GM23338 (cell line): ENCODE measurements around the gene EDN2. TPM values are rescaled to one million over a fixed set of nuclear protein-coding genes. Genes with fewer than 3 reads are reported as not detected.

Source experiments
- POLR2AphosphoS5 ChIP-seq: IDR thresholded peaks from 2 replicates; pipeline ENCODE4 v1.6.1; 2016; ENCODE audit warnings: antibody characterized with exemption, low read depth
- ZNF114 ChIP-seq: fragments of 250-450 bp; sonication (Bioruptor Pico); IDR thresholded peaks from 2 replicates; pipeline ENCODE4 v1.5.0; 2020; ENCODE audit warnings: mild to moderate bottlenecking, moderate library complexity
- ZNF331 ChIP-seq: fragments of 250-450 bp; sonication (Bioruptor Pico); IDR thresholded peaks from 2 replicates; pipeline ENCODE4 v1.5.0; 2020; ENCODE audit warnings: low read depth, mild to moderate bottlenecking, moderate library complexity
- polyA plus RNA-seq: library from polyadenylated mRNA; unstranded; fragments of >200 nt; fragmentation: Nextera tagmentation; extraction: Ambion mirVana; gene quantifications from 2 replicates; pipeline ENCODE4 v1.2.1, GENCODE V29; 2016
- total RNA-seq: library from RNA; depleted of rRNA; stranded (reverse); fragments of >200 nt; shearing (Covaris generic); gene quantifications from 2 replicates; pipeline ENCODE4 v1.2.3, GENCODE V29; 2014
- TF ChIP-seq, protein P1 (sequence below): fragments of 250-450 bp; sonication (Bioruptor Pico); IDR thresholded peaks from 2 replicates; pipeline ENCODE4 v1.5.0; 2020; ENCODE audit warnings: mild to moderate bottlenecking, moderate library complexity
- TF ChIP-seq, protein P2 (sequence below), 2 experiments: fragments of 200-600 bp in 1 of 2; sonication (generic) in 1 of 2; conservative IDR thresholded peaks; 2 replicates each; pipeline versions ENCODE4 v1.5.1 to v1.6.1; 2016 to 2017; ENCODE audit warnings: antibody characterized with exemption in 2 of 2, low read depth in 2 of 2, mild to moderate bottlenecking in 2 of 2, moderate library complexity in 1 of 2
- TF ChIP-seq, protein P3 (sequence below): IDR thresholded peaks from 2 replicates; pipeline ENCODE4 v1.6.1; 2016; ENCODE audit warnings: antibody characterized with exemption

Gene EDN2
- total and polyA plus RNA-seq, 2 experiments from 2014 or later: not detected

DNA sequence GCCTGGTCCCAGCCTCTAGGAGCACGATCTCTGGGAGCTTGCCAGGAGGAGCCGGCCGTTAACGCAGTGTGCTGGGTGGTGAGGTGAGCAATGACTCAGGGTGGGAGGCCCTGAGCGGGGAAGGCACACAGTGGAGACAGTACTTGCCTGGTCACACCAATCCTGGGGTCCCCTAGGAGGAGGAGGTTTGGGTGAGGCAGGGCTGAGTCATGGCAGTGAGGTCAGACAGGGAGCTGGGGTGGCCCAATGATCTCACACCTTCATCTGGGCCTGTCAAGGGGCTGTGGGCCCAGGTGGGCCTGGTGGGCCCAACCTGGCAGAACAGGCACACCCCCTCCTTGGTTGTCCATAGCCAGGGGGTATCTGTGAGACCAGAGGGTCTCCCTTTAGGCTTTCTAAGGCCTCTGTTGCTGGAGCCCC, 8.6 kb upstream of the EDN2 start (continued):
- TF ChIP-seq, protein P1, sequence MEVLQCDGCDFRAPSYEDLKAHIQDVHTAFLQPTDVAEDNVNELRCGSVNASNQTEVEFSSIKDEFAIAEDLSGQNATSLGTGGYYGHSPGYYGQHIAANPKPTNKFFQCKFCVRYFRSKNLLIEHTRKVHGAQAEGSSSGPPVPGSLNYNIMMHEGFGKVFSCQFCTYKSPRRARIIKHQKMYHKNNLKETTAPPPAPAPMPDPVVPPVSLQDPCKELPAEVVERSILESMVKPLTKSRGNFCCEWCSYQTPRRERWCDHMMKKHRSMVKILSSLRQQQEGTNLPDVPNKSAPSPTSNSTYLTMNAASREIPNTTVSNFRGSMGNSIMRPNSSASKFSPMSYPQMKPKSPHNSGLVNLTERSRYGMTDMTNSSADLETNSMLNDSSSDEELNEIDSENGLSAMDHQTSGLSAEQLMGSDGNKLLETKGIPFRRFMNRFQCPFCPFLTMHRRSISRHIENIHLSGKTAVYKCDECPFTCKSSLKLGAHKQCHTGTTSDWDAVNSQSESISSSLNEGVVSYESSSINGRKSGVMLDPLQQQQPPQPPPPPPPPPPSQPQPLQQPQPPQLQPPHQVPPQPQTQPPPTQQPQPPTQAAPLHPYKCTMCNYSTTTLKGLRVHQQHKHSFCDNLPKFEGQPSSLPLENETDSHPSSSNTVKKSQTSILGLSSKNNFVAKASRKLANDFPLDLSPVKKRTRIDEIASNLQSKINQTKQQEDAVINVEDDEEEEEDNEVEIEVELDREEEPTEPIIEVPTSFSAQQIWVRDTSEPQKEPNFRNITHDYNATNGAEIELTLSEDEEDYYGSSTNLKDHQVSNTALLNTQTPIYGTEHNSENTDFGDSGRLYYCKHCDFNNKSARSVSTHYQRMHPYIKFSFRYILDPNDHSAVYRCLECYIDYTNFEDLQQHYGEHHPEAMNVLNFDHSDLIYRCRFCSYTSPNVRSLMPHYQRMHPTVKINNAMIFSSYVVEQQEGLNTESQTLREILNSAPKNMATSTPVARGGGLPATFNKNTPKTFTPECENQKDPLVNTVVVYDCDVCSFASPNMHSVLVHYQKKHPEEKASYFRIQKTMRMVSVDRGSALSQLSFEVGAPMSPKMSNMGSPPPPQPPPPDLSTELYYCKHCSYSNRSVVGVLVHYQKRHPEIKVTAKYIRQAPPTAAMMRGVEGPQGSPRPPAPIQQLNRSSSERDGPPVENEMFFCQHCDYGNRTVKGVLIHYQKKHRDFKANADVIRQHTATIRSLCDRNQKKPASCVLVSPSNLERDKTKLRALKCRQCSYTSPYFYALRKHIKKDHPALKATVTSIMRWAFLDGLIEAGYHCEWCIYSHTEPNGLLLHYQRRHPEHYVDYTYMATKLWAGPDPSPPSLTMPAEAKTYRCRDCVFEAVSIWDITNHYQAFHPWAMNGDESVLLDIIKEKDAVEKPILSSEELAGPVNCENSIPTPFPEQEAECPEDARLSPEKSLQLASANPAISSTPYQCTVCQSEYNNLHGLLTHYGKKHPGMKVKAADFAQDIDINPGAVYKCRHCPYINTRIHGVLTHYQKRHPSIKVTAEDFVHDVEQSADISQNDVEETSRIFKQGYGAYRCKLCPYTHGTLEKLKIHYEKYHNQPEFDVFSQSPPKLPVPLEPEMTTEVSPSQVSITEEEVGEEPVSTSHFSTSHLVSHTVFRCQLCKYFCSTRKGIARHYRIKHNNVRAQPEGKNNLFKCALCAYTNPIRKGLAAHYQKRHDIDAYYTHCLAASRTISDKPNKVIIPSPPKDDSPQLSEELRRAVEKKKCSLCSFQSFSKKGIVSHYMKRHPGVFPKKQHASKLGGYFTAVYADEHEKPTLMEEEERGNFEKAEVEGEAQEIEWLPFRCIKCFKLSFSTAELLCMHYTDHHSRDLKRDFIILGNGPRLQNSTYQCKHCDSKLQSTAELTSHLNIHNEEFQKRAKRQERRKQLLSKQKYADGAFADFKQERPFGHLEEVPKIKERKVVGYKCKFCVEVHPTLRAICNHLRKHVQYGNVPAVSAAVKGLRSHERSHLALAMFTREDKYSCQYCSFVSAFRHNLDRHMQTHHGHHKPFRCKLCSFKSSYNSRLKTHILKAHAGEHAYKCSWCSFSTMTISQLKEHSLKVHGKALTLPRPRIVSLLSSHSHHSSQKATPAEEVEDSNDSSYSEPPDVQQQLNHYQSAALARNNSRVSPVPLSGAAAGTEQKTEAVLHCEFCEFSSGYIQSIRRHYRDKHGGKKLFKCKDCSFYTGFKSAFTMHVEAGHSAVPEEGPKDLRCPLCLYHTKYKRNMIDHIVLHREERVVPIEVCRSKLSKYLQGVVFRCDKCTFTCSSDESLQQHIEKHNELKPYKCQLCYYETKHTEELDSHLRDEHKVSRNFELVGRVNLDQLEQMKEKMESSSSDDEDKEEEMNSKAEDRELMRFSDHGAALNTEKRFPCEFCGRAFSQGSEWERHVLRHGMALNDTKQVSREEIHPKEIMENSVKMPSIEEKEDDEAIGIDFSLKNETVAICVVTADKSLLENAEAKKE (CRISPR knock-in tag): no peak
- TF ChIP-seq, protein P2, sequence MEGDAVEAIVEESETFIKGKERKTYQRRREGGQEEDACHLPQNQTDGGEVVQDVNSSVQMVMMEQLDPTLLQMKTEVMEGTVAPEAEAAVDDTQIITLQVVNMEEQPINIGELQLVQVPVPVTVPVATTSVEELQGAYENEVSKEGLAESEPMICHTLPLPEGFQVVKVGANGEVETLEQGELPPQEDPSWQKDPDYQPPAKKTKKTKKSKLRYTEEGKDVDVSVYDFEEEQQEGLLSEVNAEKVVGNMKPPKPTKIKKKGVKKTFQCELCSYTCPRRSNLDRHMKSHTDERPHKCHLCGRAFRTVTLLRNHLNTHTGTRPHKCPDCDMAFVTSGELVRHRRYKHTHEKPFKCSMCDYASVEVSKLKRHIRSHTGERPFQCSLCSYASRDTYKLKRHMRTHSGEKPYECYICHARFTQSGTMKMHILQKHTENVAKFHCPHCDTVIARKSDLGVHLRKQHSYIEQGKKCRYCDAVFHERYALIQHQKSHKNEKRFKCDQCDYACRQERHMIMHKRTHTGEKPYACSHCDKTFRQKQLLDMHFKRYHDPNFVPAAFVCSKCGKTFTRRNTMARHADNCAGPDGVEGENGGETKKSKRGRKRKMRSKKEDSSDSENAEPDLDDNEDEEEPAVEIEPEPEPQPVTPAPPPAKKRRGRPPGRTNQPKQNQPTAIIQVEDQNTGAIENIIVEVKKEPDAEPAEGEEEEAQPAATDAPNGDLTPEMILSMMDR (conservative IDR thresholded peaks at IDR 0.05; ENCODE audit: low read depth in 2 of 2): no peak
- TF ChIP-seq POLR2AphosphoS5 (no peak), ZNF331 (CRISPR knock-in tag) (no peak), ZNF114 (CRISPR knock-in tag) (no peak)
- TF ChIP-seq, protein P3, sequence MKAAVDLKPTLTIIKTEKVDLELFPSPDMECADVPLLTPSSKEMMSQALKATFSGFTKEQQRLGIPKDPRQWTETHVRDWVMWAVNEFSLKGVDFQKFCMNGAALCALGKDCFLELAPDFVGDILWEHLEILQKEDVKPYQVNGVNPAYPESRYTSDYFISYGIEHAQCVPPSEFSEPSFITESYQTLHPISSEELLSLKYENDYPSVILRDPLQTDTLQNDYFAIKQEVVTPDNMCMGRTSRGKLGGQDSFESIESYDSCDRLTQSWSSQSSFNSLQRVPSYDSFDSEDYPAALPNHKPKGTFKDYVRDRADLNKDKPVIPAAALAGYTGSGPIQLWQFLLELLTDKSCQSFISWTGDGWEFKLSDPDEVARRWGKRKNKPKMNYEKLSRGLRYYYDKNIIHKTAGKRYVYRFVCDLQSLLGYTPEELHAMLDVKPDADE: no peak
